GM19463 (cell line): ENCODE results near the gene PDE9A.

ENCODE experiments used
- ATAC-seq: cut with Tn5 transposase; IDR thresholded peaks from one replicate; pipeline ENCODE4 v1.9.1; 2021; ENCODE audit warnings: mild to moderate bottlenecking, moderate library complexity; ENCODE audit not compliant: unreplicated experiment

PDE9A gene

GRCh38 chr21:42641311-42642218 is 11.9 kb upstream of the PDE9A start:
- no peak for ATAC-seq

GRCh38 chr21:42642219-42642745 is 11.1 kb upstream of the PDE9A start:
- ATAC-seq: no peak

GRCh38 chr21:42644223-42645208 is 8.9 kb upstream of the PDE9A start:
- ATAC-seq: no peak

- no peak for ATAC-seq
Measured at GRCh38 chr21:42645211-42646075, 8.0 kb upstream of the PDE9A start.

- no peak for ATAC-seq
Measured at GRCh38 chr21:42646076-42646825, 7.2 kb upstream of the PDE9A start.

GRCh38 chr21:42646836-42647235 is 6.6 kb upstream of the PDE9A start:
- ATAC-seq: no peak

GRCh38 chr21:42648606-42649005 is 4.8 kb upstream of the PDE9A start:
- no peak for ATAC-seq

GRCh38 chr21:42649122-42650032 is 4.0 kb upstream of the PDE9A start:
- no peak for ATAC-seq

GRCh38 chr21:42650033-42650370 is 3.4 kb upstream of the PDE9A start:
- no peak for ATAC-seq

- no peak for ATAC-seq
Measured at GRCh38 chr21:42650441-42651421, 2.7 kb upstream of the PDE9A start.

GRCh38 chr21:42651515-42652401 is 1.7 kb upstream of the PDE9A start:
- no peak for ATAC-seq

GRCh38 chr21:42652527-42653230 is 742 bp upstream of the PDE9A start:
- no peak for ATAC-seq

GRCh38 chr21:42654179-42654912 is 925 bp downstream of the PDE9A start:
- ATAC-seq: no peak

- no peak for ATAC-seq
Measured at GRCh38 chr21:42654913-42655795, 1.7 kb downstream of the PDE9A start.
